Neuronal stem cell (in vitro differentiated cells): ENCODE results near the gene XPR1.
"Not testable (repeated sequence)": the region's sequence is repeated elsewhere in the genome, so short reads cannot be mapped to it uniquely, and the experiment has no call there.

Source experiments
- DNase-seq: peaks from one replicate; pipeline ENCODE4 v3.0.0-alpha.2; 2013; ENCODE audit warnings: low spot score
- H2AFZ ChIP-seq: one replicate; pipeline ENCODE4 v1.6.1; 2013; ENCODE audit warnings: mild to moderate bottlenecking, low read length, inconsistent platforms
- H2AK5ac ChIP-seq: 2 replicates; pipeline ENCODE4 v1.6.1; 2013; ENCODE audit warnings: low read depth, mild to moderate bottlenecking, inconsistent platforms, low read length, moderate library complexity, mixed read lengths
- H2BK120ac ChIP-seq: 2 replicates; pipeline ENCODE4 v1.6.1; 2013; ENCODE audit warnings: low read depth, mild to moderate bottlenecking, inconsistent platforms, low read length, moderate library complexity, mixed read lengths
- H2BK12ac ChIP-seq: one replicate; pipeline ENCODE4 v1.6.1; 2013; ENCODE audit warnings: low read length, inconsistent platforms
- H2BK15ac ChIP-seq: 2 replicates; pipeline ENCODE4 v1.6.1; 2013; ENCODE audit warnings: mild to moderate bottlenecking, low read length, inconsistent platforms, mixed read lengths
- H2BK5ac ChIP-seq: one replicate; pipeline ENCODE4 v1.6.1; 2013; ENCODE audit warnings: inconsistent platforms, mild to moderate bottlenecking, low read length, moderate library complexity
- H3K14ac ChIP-seq: one replicate; pipeline ENCODE4 v1.6.1; 2013; ENCODE audit warnings: low read length, inconsistent platforms
- H3K18ac ChIP-seq: 2 replicates; pipeline ENCODE4 v1.6.1; 2013; ENCODE audit warnings: low read length, inconsistent platforms
- H3K23ac ChIP-seq: 2 replicates; pipeline ENCODE4 v1.6.1; 2013; ENCODE audit warnings: low read depth, mild to moderate bottlenecking, mixed read lengths, low read length, inconsistent platforms; ENCODE audit not compliant: poor library complexity
- H3K27ac ChIP-seq: replicated peaks from 3 replicates; pipeline ENCODE4 v1.5.1; 2013; ENCODE audit warnings: low read length, inconsistent platforms
- H3K27me3 ChIP-seq, 3 experiments: 2 replicates each; pipeline ENCODE4 v1.6.1; 2013; ENCODE audit warnings: low read length in 3 of 3, mild to moderate bottlenecking in 2 of 3, inconsistent platforms in 1 of 3, low read depth in 1 of 3, mixed read lengths in 1 of 3, moderate library complexity in 1 of 3; ENCODE audit not compliant: control insufficient read depth in 3 of 3, insufficient read depth in 3 of 3
- H3K36me3 ChIP-seq, 2 donors: replicated peaks in 1 of 2; 2 replicates each; pipeline ENCODE4 v1.6.1; 2013; ENCODE audit warnings: low read length in 2 of 2; ENCODE audit not compliant: control insufficient read depth in 2 of 2, insufficient read depth in 2 of 2
- H3K4ac ChIP-seq: 2 replicates; pipeline ENCODE4 v1.6.1; 2013; ENCODE audit warnings: inconsistent platforms, mild to moderate bottlenecking, low read length, moderate library complexity
- H3K4me1 ChIP-seq, 2 donors: 1 replicate in 1 of 2; 2 replicates in 1 of 2; pipeline ENCODE4 v1.6.1; 2013; ENCODE audit warnings: low read length in 2 of 2, low read depth in 1 of 2; ENCODE audit not compliant: control insufficient read depth in 2 of 2, insufficient read depth in 1 of 2
- H3K4me2 ChIP-seq: one replicate; pipeline ENCODE4 v1.6.1; 2013; ENCODE audit warnings: mild to moderate bottlenecking, low read length, inconsistent platforms; ENCODE audit not compliant: insufficient read depth, poor library complexity, severe bottlenecking
- H3K4me3 ChIP-seq, 2 donors: 2 replicates each; pipeline ENCODE4 v1.5.1; 2013; ENCODE audit warnings: low read length in 2 of 2, mild to moderate bottlenecking in 2 of 2, inconsistent platforms in 1 of 2, moderate library complexity in 1 of 2
- H3K79me1 ChIP-seq: one replicate; pipeline ENCODE4 v1.6.1; 2013; ENCODE audit warnings: low read depth, mild to moderate bottlenecking, inconsistent platforms, low read length, moderate library complexity
- H3K9ac ChIP-seq: one replicate; pipeline ENCODE4 v1.6.1; 2013; ENCODE audit warnings: mild to moderate bottlenecking, low read depth, low read length, inconsistent platforms; ENCODE audit not compliant: poor library complexity
- H3K9me3 ChIP-seq, 2 donors: replicated peaks in 1 of 2; 2 replicates each; pipeline versions ENCODE3 to v1.6.1; 2013; ENCODE audit warnings: low read length in 2 of 2, mild to moderate bottlenecking in 2 of 2, inconsistent platforms in 1 of 2, low read depth in 1 of 2, mixed read lengths in 1 of 2, moderate library complexity in 1 of 2; ENCODE audit not compliant: control insufficient read depth in 2 of 2, insufficient read depth in 1 of 2
- H4K8ac ChIP-seq: one replicate; pipeline ENCODE4 v1.6.1; 2013; ENCODE audit warnings: low read depth, mild to moderate bottlenecking, inconsistent platforms, low read length, moderate library complexity
- H4K91ac ChIP-seq: one replicate; pipeline ENCODE4 v1.6.1; 2013; ENCODE audit warnings: low read length, low read depth, mild to moderate bottlenecking, inconsistent platforms; ENCODE audit not compliant: poor library complexity
- WGBS, 2 donors: extraction: QIAGEN DNeasy Blood & Tissue Kit; methylation state at CpG; one replicate each; pipeline ENCODE4 v1.1.7; 2013; ENCODE audit warnings: missing lambda C conversion rate in 2 of 2, mixed read lengths in 1 of 2; ENCODE audit not compliant: insufficient read length in 2 of 2, insufficient replicate concordance in 1 of 2; ENCODE audit errors: extremely low coverage in 2 of 2; 5-methylcytosine and 5-hydroxymethylcytosine counted together

Gene XPR1

GRCh38 chr1:180644526-180645192 is 12.8 kb downstream of the XPR1 start:
- H3K36me3 ChIP-seq: peaks cover 0 to 22% of the 10 kb centered on the region in 2 donors
- H2BK12ac ChIP-seq: no peak overlapping the region
- no peak overlapping the region for H2BK15ac ChIP-seq
- H3K9me3 ChIP-seq: peaks cover 0 to 13% of the 10 kb centered on the region in 2 donors
- no peak overlapping the region for H3K27ac ChIP-seq
- H2BK120ac ChIP-seq: no peak overlapping the region
- no peak overlapping the region for H3K4ac ChIP-seq
- no peak overlapping the region for H4K91ac ChIP-seq
- no peak overlapping the region for H4K8ac ChIP-seq
- H3K4me2 ChIP-seq: no peak overlapping the region
- H3K14ac ChIP-seq: no peak overlapping the region
- H3K23ac ChIP-seq: no peak overlapping the region
- H3K4me3 ChIP-seq: no peak overlapping the region
- no peaks in the 10 kb centered on the region for H3K4me1 ChIP-seq
- no peak overlapping the region for H2AK5ac ChIP-seq
- peaks cover 1% of the 10 kb centered on the region for H3K79me1 ChIP-seq
- no peak overlapping the region for H3K9ac ChIP-seq
- no peak overlapping the region for H3K18ac ChIP-seq
- no peak overlapping the region for H2BK5ac ChIP-seq
- no CpG with 5 or more reads among the region's 7 CpGs for WGBS, 2 donors
- no peaks in the 10 kb centered on the region for H3K27me3 ChIP-seq
- DNase-seq: no peak
- no peak overlapping the region for H2AFZ ChIP-seq

GRCh38 chr1:180645261-180645660 is 13.4 kb downstream of the XPR1 start:
- not testable (repeated sequence) for H2BK120ac ChIP-seq, H2AFZ ChIP-seq, H3K79me1 ChIP-seq, H2AK5ac ChIP-seq, H3K4ac ChIP-seq, H3K4me1 ChIP-seq, H3K14ac ChIP-seq, DNase-seq, H2BK15ac ChIP-seq, H2BK5ac ChIP-seq, H3K27me3 ChIP-seq, H3K4me2 ChIP-seq, H3K23ac ChIP-seq, H2BK12ac ChIP-seq, H4K91ac ChIP-seq, H3K18ac ChIP-seq, H4K8ac ChIP-seq, H3K27ac ChIP-seq, H3K9ac ChIP-seq, H3K4me3 ChIP-seq
- no CpG with 5 or more reads among the region's 5 CpGs for WGBS, 2 donors
- Histone ChIP-seq H3K9me3 (peaks cover 0 to 13% of the 10 kb centered on the region in 2 donors), H3K36me3 (peaks cover 0 to 22% of the 10 kb centered on the region in 2 donors)

- H3K18ac ChIP-seq: no peak overlapping the region
- H3K4ac ChIP-seq: no peak overlapping the region
- no peak overlapping the region for H3K23ac ChIP-seq
- H3K79me1 ChIP-seq: peaks cover 1% of the 10 kb centered on the region
- H3K9ac ChIP-seq: no peak overlapping the region
- H2BK12ac ChIP-seq: no peak overlapping the region
- H3K36me3 ChIP-seq: peaks cover 0 to 16% of the 10 kb centered on the region in 2 donors
- no peak for DNase-seq
- no peaks in the 10 kb centered on the region for H3K27me3 ChIP-seq
- H4K8ac ChIP-seq: no peak overlapping the region
- H3K4me3 ChIP-seq: no peak overlapping the region
- no CpG with 5 or more reads among the region's 5 CpGs for WGBS, 2 donors
- H2AFZ ChIP-seq: no peak overlapping the region
- H4K91ac ChIP-seq: no peak overlapping the region
- no peak overlapping the region for H2AK5ac ChIP-seq
- no peak overlapping the region for H3K14ac ChIP-seq
- no peak overlapping the region for H2BK120ac ChIP-seq
- peaks cover 0 to 13% of the 10 kb centered on the region in 2 donors for H3K9me3 ChIP-seq
- H3K4me1 ChIP-seq: no peaks in the 10 kb centered on the region
- no peak overlapping the region for H2BK5ac ChIP-seq
- no peak overlapping the region for H3K4me2 ChIP-seq
- H2BK15ac ChIP-seq: no peak overlapping the region
- H3K27ac ChIP-seq: no peak overlapping the region
These were observed 14.3 kb downstream of the XPR1 start for GRCh38 chr1:180646093-180646492.

GRCh38 chr1:180646547-180646946 is 14.7 kb downstream of the XPR1 start:
- Histone ChIP-seq H3K14ac (no peak overlapping the region), H3K79me1 (peaks cover 1% of the 10 kb centered on the region), H2BK120ac (no peak overlapping the region), H4K8ac (no peak overlapping the region), H2AFZ (no peak overlapping the region), H3K27ac (no peak overlapping the region), H3K4me3 (no peak overlapping the region), H3K23ac (no peak overlapping the region), H3K27me3 (no peaks in the 10 kb centered on the region), H3K9ac (no peak overlapping the region), H3K36me3 (peaks cover 0 to 15% of the 10 kb centered on the region in 2 donors), H3K4me2 (no peak overlapping the region), H3K4me1 (no peaks in the 10 kb centered on the region), H3K4ac (no peak overlapping the region), H3K18ac (no peak overlapping the region), H2BK5ac (no peak overlapping the region), H2AK5ac (no peak overlapping the region), H3K9me3 (peaks cover 0 to 13% of the 10 kb centered on the region in 2 donors), H2BK12ac (no peak overlapping the region), H2BK15ac (no peak overlapping the region), H4K91ac (no peak overlapping the region)
- DNase-seq: no peak
- WGBS, 2 donors: no CpG with 5 or more reads among the region's 4 CpGs
